Uterus (tissue), 4 donors: ENCODE measurements around the gene GPATCH8. TPM values are rescaled to one million over a fixed set of nuclear protein-coding genes. Genes with fewer than 3 reads are reported as not detected.

Experiments
- DNase-seq, 2 donors: peaks; one replicate each; pipeline ENCODE4 v3.0.0-alpha.2; 2019 to 2020
- H3K27ac ChIP-seq, 2 donors: fragments of 200-600 bp; sonication (generic); 1 replicate in 1 of 2; 2 replicates in 1 of 2; pipeline ENCODE4 v1.5.1; 2016 to 2018
- H3K27me3 ChIP-seq, 2 donors: fragments of 200-600 bp; sonication (generic); one replicate each; pipeline ENCODE4 v1.5.1; 2018 to 2019; ENCODE audit warnings: control low read depth in 1 of 2
- H3K36me3 ChIP-seq, 2 donors: fragments of 200-600 bp; sonication (generic); one replicate each; pipeline ENCODE4 v1.5.1; 2019; ENCODE audit warnings: control low read depth in 1 of 2
- H3K4me1 ChIP-seq, 2 donors: fragments of 200-600 bp; sonication (generic); one replicate each; pipeline ENCODE4 v1.5.1; 2018 to 2019; ENCODE audit warnings: control low read depth in 1 of 2
- H3K4me3 ChIP-seq, 2 donors: fragments of 200-600 bp; sonication (generic); 1 replicate in 1 of 2; 2 replicates in 1 of 2; pipeline ENCODE4 v1.5.1; 2018 to 2019; ENCODE audit warnings: mild to moderate bottlenecking in 1 of 2
- H3K9me3 ChIP-seq, 2 donors: fragments of 200-600 bp; sonication (generic); one replicate each; pipeline ENCODE4 v1.5.1; 2019; ENCODE audit warnings: control low read depth in 1 of 2
- CTCF ChIP-seq, 4 experiments: fragments of 200-600 bp in 2 of 4; fragments of 450-650 bp in 2 of 4; sonication (generic) in 2 of 4; IDR thresholded peaks; one replicate each; pipeline ENCODE4 v1.5.1; 2016 to 2019; ENCODE audit warnings: antibody characterized with exemption in 4 of 4, mild to moderate bottlenecking in 2 of 4, moderate library complexity in 1 of 4
- POLR2A ChIP-seq, 2 donors: fragments of 450-650 bp; IDR thresholded peaks; one replicate each; pipeline ENCODE4 v1.6.1; 2016; ENCODE audit warnings: antibody characterized with exemption in 2 of 2, mild to moderate bottlenecking in 1 of 2, moderate library complexity in 1 of 2
- intact Hi-C: fragments of 100-400 bp; cut with DNase I; formaldehyde crosslinking; loops from one replicate; pipeline ENCODE4 v1.15.1; 2023; ENCODE audit warnings: low total_unique reads
- total RNA-seq, 4 donors: library from RNA; depleted of rRNA in 3 of 4; stranded (reverse); fragments of >200 nt in 3 of 4; gene quantifications; one replicate each; pipeline versions ENCODE4 v1.1.0 to v1.2.4, GENCODE V29; 2014 to 2023
- donor health status: DM: yes; HTN: yes; CAD: no.

Gene GPATCH8
- total RNA-seq, 4 donors from 2014 or later: 26.9 to 90.0 (median 77.8) TPM

DNA sequence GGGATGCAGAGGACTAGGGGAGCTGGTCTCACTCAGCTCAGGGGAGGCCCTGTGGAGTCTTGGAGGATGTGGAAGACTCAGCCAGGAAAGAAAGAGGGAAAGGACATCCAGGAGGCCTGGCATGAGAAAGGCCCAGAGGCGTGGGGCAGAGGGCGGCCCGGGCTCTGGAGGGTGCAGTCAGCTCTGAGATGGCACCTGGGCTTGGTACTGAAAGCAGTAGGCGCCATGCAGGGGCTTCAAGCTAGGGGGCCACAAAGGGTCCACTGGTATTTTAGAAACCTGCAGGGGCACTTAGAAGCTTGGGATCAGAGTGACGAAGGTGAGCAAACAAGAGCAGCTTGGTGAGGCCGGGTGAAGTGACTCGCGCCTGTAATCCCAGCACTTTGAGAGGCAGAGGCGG is 145.1 kb downstream of the GPATCH8 start:
- Histone ChIP-seq H3K4me1 (peaks cover 4 to 7% of the 10 kb centered on the region in 2 donors), H3K27me3 (no peaks in the 10 kb centered on the region), H3K27ac (no peak overlapping the region), H3K9me3 (no peaks in the 10 kb centered on the region), H3K4me3 (no peak overlapping the region), H3K36me3 (no peaks in the 10 kb centered on the region)
- TF ChIP-seq POLR2A (IDR thresholded peaks at IDR 0.05) (no peak), CTCF (IDR thresholded peaks at IDR 0.05) (no peak)
- intact Hi-C loops: no loop called here
- DNase-seq: no peak

DNA sequence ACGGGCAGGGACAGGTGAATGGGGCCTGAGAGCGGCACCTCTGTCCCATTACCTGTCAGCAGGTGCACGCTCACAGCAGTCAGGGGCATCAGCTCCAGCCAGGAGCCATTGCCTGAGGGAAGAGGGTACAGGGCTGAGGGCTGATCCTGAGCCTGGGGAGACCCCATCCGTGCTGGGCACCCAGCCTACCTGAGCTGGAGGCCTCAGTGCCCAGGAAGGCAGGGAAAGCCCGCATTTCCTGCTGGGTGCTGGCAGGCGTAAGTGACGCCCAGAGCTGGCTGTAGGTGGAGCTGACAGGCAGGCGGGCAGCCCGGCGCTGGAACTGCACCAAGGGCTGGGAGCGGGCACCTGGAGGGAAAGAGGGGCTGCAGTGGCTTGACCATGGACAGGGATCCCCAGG is 147.0 kb downstream of the GPATCH8 start:
- Histone ChIP-seq H3K4me1 (peaks cover 0 to 4% of the 10 kb centered on the region in 2 donors), H3K27me3 (no peaks in the 10 kb centered on the region), H3K9me3 (no peaks in the 10 kb centered on the region), H3K36me3 (no peaks in the 10 kb centered on the region), H3K4me3 (no peak overlapping the region), H3K27ac (no peak overlapping the region)
- DNase-seq: no peak
- TF ChIP-seq POLR2A (IDR thresholded peaks at IDR 0.05) (no peak), CTCF (IDR thresholded peaks at IDR 0.05) (no peak)
- intact Hi-C loops: no loop called here

GRCh38 chr17:44355642-44356099 is 147.5 kb downstream of the GPATCH8 start:
- Histone ChIP-seq H3K4me3 (no peak overlapping the region), H3K27me3 (no peaks in the 10 kb centered on the region), H3K27ac (no peak overlapping the region), H3K36me3 (no peaks in the 10 kb centered on the region), H3K4me1 (no peaks in the 10 kb centered on the region), H3K9me3 (no peaks in the 10 kb centered on the region)
- DNase-seq: no peak
- TF ChIP-seq POLR2A (IDR thresholded peaks at IDR 0.05) (no peak), CTCF (IDR thresholded peaks at IDR 0.05) (no peak)
- intact Hi-C loops: no loop called here

DNA sequence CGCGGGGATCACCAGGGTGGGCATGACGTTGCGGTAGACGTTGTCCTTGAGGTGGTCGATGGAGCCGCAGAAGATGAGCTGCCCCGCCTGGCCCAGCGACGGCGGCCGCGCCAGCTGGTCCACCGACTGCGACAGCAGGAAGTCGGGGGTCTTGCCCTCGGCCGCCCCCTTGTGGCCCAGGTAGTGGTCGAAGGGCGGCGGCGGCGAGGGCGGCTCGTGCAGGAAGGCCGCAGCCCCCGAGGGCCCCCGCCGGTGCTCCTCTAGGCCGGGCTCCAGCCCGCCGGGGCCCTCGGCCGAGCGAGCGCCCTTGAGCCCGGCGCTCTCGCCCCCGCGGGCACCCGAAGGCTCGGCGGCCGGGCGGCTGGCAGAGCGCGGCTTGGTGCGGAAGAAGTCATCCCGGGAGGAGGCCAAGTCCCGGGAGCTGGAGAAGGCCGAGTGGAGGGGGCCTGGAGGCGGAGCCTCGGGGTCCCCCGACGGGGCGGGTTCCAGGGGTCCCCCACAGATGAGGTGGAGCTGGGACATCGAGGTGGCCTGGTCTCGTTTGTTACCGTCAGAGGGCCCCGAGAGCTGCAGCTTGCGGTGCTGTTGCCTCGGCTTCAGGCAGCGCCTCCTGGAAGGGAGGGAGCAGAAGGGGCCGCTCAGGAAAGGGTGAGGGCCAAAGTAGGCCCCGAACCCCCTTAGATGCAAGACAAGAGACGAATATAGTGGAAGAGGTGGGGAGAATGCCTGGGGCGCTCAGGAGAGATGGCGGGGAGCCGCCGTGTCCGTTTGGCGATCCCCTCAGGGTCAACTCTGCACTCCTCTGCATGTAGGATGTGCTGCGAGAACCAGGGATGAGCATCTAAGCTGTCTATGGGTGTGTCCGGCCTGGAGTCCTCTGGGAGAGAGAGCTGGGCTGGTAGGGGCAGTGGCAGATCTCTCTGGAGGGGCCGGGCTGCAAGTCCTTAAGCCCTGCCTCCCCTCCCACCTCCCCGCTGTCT is 148.3 kb downstream of the GPATCH8 start:
- no peak overlapping the region for H3K4me3 ChIP-seq
- peak in 2 of 4 experiments; percentile 16 to 31 for TF ChIP-seq CTCF (IDR thresholded peaks at IDR 0.05)
- TF ChIP-seq POLR2A (IDR thresholded peaks at IDR 0.05): no peak
- H3K27ac ChIP-seq: no peak overlapping the region
- intact Hi-C loops: no loop called here
- H3K4me1 ChIP-seq: no peaks in the 10 kb centered on the region
- DNase-seq: peak in 1 of 2 donors; percentile 27
- H3K36me3 ChIP-seq: no peaks in the 10 kb centered on the region
- no peaks in the 10 kb centered on the region for H3K9me3 ChIP-seq
- no peaks in the 10 kb centered on the region for H3K27me3 ChIP-seq

DNA sequence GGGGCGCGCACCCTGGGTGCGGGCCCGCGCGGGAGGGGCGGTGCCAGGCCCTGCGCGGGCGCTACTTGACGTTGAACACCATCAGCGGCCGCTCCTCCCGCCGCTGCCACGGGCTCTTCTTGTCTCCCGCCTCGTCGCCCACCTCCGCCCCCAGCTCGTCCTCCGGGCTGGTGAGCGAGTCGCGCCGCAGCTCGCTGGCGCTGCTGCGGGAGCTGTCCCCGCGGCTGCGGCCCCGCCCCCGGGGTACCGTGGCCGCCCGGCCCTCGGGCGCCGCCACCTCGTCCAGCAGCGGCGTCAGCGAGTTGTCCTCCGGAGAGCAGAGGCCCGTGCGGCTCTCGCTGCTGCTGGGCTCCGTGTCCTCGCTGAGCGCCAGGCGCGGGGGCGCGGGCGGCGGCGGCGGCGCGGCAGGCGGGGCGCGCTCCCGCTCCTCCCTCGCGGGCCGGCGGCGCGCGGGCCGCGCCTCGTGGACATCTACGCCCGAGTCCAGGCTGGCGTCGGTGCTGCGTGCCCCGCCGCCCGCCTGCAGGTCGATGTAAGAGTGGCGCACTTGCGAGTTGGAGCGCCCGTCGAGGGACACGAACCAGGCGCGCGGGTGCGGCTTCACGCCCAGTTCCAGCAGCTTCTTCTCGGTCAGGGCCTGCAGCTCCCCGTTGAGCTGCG is 149.4 kb downstream of the GPATCH8 start:
- H3K36me3 ChIP-seq: no peaks in the 10 kb centered on the region
- intact Hi-C loops: no loop called here
- DNase-seq: peak in 1 of 2 donors; percentile 54

More for the DNA sequence above, 149.4 kb downstream of the GPATCH8 start:
- TF ChIP-seq CTCF (IDR thresholded peaks at IDR 0.05) (no peak), POLR2A (IDR thresholded peaks at IDR 0.05) (no peak)
- Histone ChIP-seq H3K4me1 (no peaks in the 10 kb centered on the region), H3K27ac (peak overlapping the region; percentile 60 to 77), H3K4me3 (peak overlapping the region in 1 of 2 donors; percentile 45), H3K27me3 (no peaks in the 10 kb centered on the region), H3K9me3 (no peaks in the 10 kb centered on the region)
